Hematopoietic multipotent progenitor cell treated with erythropoietin and hydrocortisone succinate and interleukin-3 and kit ligand, for 6 days (in vitro differentiated cells): Measurements from ENCODE around the gene TFAP2B.

Experiments
- DNase-seq: peaks from one replicate; pipeline ENCODE4 v3.0.0-alpha.2; 2015

The TFAP2B gene

GRCh38 chr6:50825375-50826036 lies 6.8 kb downstream of the TFAP2B start:
- DNase-seq, result no peak

GRCh38 chr6:50826037-50826761 lies 7.5 kb downstream of the TFAP2B start:
- no peak for DNase-seq

DNA sequence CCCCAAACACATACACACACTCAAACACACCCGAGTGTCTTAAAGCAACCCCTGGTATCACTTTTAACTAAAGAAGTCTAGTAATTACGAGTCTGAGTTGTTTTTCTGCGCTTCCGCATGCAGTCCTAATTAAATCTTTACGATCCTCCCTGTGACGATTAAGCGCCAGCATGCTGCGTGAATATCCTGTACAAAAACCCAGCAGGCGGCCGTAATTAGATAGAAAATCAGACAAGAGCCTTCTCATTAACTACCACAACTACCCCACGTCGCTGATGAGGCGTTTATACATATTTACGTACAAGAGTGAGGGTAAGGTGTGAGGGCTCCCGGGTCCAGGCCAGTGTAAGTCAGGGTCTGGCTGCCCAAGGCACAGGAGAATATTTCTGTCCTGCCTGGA lies 8.1 kb downstream of the TFAP2B start:
- DNase-seq, result no peak

DNA sequence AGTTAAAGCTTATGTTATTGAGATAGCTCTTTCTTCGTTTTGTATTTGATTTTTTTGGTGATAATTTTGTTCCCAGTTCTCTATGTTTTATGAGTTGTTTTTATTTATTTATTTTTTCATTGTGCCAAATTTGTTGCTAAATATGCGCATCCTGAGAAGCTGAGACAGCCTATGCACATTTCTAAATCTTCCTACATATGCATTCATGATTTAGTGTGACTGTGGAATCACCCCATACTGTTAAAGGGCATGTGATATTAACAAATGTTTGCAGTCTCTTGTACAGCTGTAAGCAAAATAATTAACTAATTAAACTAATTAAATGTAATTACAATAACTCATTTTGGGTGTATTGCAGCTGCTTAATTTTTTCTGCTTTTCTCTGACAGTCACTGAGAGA lies 10.4 kb downstream of the TFAP2B start:
- no peak for DNase-seq

DNA sequence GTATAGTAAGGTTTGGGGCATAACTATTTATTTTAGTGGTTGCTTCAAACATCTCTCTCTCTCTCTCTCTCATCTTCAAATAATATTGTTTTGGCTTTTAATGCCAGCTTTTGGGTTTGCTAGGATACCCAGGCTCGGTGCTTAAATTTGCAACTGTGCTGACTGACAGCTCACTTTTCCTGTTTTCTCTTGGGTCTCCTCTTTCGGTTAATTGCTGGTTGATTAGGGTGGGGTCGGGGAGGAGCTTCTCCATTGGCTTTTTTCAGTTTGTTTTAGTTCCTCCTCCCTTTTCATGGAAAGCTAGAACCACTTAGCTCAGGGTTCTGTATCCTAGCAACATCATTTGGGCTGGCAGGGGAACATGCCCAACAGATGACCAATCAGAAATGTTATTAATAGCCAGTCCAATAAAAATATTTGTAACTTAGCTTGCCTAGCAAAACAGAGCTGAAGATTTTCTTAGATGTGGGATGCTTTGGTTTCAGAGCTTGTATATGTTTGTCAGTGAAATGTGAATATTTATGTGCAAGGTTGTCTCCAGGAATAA lies 11.3 kb downstream of the TFAP2B start:
- no peak for DNase-seq

DNA sequence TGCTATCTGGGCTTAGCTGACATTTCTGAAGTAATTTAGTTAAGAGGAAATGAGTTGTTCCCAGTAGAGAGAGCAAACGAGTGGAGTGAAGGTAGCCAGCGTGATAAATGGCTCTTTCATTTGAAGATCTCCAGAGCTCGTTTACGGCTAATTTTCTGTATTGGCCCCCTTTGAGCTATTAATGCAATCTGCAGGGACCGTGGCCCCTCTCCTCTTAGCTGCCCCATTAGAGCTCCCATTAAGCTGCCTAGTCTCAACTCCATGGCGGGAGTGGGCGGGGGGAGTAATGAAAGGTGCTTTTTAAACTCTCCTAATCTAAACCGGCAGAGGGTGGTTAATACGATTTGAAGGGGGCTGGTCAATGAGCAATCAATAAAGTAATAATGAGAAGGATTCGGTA lies 12.5 kb downstream of the TFAP2B start:
- DNase-seq, result no peak

DNA sequence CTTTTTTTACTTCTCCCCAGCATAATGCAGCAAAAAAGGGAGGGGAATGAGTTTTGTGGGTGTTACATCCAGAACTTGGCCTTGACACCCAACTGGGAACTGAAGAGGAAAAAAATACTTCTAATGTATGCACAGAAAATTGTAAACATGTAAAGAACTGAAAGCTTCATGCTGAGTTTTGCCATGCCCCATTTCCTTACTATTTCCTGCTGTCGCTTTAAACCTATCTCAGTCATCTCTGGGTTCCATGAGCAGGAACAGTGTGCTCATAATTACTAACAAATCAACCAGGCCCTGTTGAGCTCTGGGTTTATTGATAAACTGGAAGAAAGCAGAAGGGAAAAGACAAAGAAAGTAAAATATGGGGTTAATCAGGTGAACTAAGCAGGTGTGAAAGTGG lies 14.2 kb downstream of the TFAP2B start:
- no peak for DNase-seq

DNA sequence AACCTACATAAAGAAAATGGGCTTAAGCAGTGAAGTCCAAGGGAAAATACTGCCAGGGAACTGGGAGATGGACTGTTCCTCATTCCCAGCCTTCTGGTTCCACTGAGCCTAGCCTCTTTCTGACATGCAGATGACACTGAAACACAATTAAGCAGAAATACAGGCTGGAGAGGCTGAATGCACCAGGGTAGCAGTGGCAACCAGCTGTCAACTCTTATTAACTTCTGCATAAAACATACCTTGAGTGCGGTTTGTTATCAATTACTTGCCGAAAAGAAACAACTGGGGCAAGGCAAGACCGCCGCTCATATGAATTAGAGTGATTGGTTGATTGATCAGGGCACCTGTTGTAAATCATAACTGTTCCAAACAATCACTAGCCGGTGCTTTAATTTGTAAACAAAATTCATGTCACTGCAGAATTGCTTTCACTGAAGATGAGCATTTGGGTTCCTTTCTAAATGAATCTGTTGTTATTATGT lies 16.3 kb downstream of the TFAP2B start:
- no peak for DNase-seq

DNA sequence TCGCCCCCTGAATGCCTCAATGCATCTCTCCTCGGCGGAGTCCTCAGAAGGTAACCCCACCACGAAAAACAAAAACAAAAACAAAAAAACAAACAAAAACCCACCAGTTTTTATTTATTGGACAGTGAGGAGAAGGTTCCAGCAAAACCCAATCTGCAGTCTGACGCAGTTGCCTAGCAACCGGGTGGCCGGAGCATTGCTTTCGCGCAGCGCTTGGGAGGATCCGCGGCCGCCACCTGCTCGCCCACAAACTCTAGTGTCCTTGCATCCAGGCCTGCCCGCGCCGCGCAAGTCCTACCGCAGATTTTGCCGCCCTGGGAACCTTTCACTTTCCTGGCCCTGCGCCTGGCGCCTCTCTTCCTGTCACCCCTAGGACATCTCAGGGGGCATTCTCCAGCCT lies 17.6 kb downstream of the TFAP2B start:
- no peak for DNase-seq

DNA sequence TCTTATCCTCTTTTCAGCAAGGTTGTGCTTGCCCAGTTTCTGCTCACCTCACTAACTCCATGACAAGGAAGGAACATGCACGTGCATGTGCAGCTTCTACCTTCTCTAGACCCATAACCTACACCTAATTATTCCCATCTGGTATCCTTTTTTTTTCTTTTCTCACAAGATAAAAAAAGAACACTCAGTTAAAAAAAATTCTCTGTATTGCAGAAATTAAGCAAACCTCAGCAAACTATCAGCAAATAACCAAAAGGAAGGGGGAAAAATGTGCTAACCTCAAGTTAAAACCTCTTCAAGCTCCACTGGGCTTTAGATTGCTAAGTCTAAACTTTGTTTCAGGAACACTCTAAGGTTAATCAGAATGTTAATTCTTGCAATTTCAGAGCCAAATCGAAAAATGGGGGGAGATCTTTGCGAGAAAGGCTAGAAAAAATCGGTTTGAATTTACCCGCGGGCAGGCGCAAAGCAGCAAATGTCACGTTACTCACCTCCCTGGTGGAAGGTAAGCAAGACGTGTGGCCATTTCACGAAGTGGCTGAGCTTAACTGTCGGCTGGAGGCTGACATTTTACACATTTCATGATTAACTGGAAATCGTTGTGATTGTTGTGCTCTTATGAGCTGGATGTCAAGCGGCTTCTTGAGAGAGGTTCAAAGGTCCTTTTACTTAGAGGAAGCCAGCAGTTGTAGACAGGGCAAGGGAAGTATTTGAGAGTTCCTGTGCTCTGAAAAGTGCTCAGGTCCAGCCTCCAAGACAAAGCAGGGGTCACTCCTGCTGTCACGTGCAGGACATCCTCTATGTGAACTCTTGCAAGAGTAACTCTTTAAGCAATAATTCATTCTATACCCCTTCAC lies 19.1 kb downstream of the TFAP2B start:
- no peak for DNase-seq

GRCh38 chr6:50840112-50840810 lies 21.6 kb downstream of the TFAP2B start:
- DNase-seq, result no peak

DNA sequence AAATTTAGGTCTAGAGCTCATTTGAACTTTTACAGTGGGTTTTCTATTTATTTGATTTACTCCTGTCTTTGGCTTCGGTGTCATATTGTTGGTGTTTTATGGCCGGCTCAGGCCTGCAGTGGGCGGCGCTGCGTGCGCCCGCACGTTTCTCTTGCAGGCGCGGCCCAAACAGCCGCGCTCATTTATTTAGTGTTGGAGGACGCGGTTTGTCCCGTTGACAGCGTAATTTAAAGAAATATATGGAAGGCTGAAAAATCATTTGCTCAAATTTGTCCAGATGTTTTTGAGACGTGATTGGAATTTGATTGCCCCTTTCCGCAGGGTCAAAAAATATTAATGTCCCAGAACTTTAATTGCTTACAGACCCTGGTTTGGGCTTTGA lies 22.1 kb downstream of the TFAP2B start:
- DNase-seq, result no peak

- DNase-seq, result no peak
Observed at GRCh38 chr6:50842446-50842845, 23.8 kb downstream of the TFAP2B start.

DNA sequence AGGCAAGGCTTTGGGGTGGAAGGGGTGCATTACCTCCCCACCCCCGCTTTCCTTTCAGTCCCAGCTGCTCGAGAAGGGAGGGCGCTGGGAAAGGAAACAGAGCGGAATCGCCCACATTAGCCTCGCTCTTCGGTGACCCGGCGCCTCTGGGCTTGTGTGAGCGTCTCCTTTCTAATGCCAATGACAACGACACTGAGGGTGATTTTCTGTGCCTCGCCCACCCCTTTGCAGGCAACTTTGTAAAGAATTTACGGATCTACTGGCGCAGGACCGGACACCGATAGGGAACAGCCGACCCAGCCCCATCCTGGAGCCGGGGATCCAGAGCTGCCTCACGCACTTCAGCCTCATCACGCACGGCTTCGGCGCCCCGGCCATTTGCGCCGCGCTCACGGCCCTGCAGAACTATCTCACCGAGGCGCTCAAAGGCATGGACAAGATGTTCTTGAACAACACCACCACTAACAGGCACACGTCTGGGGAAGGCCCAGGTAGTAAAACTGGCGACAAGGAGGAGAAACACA lies 24.3 kb downstream of the TFAP2B start:
- DNase-seq, result no peak

- DNase-seq, result no peak
Observed at GRCh38 chr6:50843842-50844241, 25.2 kb downstream of the TFAP2B start.

DNA sequence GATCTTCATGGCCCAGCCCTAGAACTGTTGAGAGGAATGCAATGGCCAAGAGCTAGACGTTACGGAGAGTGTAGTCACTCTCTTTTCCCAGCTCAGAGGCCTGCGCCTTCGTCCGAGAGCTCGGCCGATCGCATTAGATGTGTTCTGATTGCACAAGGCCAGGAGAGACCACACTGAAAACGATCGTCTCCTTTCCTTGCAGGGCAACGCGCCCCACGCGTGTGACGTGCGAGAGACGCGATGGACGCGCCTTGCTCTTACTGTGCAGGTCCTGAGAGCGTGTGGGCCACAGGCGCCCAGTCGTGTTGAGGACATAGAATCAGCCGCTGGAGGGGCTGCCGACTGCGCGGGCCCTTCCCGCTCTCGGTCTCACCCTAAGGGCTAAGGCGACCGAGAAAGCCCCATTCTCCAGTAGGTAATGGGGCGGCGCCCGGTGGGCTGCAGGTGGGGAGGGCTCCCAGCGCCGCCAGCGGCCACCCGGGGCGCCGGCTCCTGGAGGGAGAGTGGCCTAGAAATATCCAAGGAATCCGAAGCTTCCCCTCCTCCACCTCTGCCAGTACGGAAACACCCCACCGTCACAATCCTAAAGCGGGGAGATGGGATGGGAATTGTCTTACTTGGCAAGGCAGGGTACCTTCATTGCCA lies 26.9 kb downstream of the TFAP2B start:
- DNase-seq, result no peak

GRCh38 chr6:50846144-50846851 lies 27.6 kb downstream of the TFAP2B start:
- DNase-seq, result no peak

- no peak for DNase-seq
Observed at GRCh38 chr6:50846852-50847155, 28.1 kb downstream of the TFAP2B start.

DNA sequence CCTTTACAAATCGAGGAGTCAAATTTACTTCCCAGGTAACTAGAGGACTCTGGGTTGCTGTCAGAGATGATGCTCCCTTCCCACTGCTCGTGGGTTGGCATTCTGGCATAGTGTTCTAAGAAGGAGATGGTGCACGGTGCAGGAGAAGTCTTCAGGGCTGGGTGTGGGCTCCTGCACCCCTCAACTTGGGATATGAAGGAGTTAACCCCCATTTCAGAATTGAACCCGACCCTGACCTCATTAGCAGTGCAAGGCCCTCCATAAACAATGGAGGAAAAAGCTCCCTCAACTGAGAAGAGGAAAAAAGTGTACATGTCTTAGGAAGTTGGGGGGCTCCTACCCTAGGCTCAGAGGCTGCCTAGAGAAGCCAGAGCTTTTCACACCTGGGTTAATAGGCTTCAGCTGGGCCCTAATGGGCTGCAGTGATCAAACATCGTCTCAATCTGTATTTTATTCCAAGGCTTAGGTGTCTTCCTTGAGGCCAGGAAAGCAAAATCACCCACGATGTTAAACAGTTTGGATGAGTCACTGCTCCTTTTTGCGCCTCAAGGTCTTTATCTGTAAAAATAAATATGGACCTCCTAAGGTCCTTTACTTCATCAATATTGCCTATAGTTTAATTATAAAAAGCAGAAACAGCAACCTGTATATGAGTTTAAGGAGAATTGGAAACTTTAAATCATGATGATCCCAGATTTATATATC lies 29.4 kb downstream of the TFAP2B start:
- no peak for DNase-seq

- DNase-seq, result no peak
Observed at GRCh38 chr6:50848989-50849795, 30.5 kb downstream of the TFAP2B start.
